Neutrophil (primary cell): ENCODE measurements around the gene FOXA1.

ENCODE experiments used
- H3K27ac ChIP-seq: fragments of 200-600 bp; sonication (generic); 2 replicates; pipeline ENCODE4 v1.5.1; 2016; ENCODE audit warnings: mild to moderate bottlenecking, moderate library complexity
- H3K27me3 ChIP-seq: fragments of 200-600 bp; sonication (generic); 2 replicates; pipeline ENCODE4 v1.6.0; 2016; ENCODE audit warnings: mild to moderate bottlenecking
- H3K36me3 ChIP-seq: fragments of 200-600 bp; sonication (generic); 2 replicates; pipeline ENCODE4 v1.5.1; 2017
- H3K4me1 ChIP-seq, 2 experiments: fragments of 200-600 bp in 1 of 2; sonication (generic) in 1 of 2; 1 replicate in 1 of 2; 2 replicates in 1 of 2; pipeline versions ENCODE4 v1.5.1 to v1.6.1; 2013 to 2016; ENCODE audit warnings: low read depth in 1 of 2, low read length in 1 of 2, mild to moderate bottlenecking in 1 of 2, moderate library complexity in 1 of 2; ENCODE audit not compliant: control insufficient read depth in 1 of 2, insufficient read depth in 1 of 2
- H3K4me3 ChIP-seq, 2 experiments: fragments of 200-600 bp in 1 of 2; sonication (generic) in 1 of 2; 1 replicate in 1 of 2; 2 replicates in 1 of 2; pipeline ENCODE4 v1.5.1; 2013 to 2016; ENCODE audit warnings: low read depth in 1 of 2, low read length in 1 of 2, mild to moderate bottlenecking in 1 of 2, moderate library complexity in 1 of 2
- H3K9me3 ChIP-seq: fragments of 200-600 bp; sonication (generic); 2 replicates; pipeline ENCODE4 v1.5.1; 2016
- CTCF ChIP-seq: fragments of 200-600 bp; sonication (generic); IDR thresholded peaks from 2 replicates; pipeline ENCODE4 v1.5.1; 2016; ENCODE audit warnings: antibody characterized with exemption

FOXA1 gene

GRCh38 chr14:37601865-37602264, 6.8 kb upstream of the FOXA1 start:
- Histone ChIP-seq H3K4me3 (no peak overlapping the region), H3K27ac (no peak overlapping the region), H3K4me1 (no peaks in the 10 kb centered on the region), H3K36me3 (no peaks in the 10 kb centered on the region), H3K9me3 (no peaks in the 10 kb centered on the region), H3K27me3 (peaks cover 87% of the 10 kb centered on the region)
- no peak for TF ChIP-seq CTCF

- Histone ChIP-seq H3K27me3 (peaks cover 95% of the 10 kb centered on the region), H3K36me3 (no peaks in the 10 kb centered on the region), H3K9me3 (no peaks in the 10 kb centered on the region), H3K4me1 (peaks cover 0 to under 1% of the 10 kb centered on the region in 2 experiments), H3K27ac (no peak overlapping the region), H3K4me3 (no peak overlapping the region)
- no peak for TF ChIP-seq CTCF
Observed at GRCh38 chr14:37600880-37601741, 6.1 kb upstream of the FOXA1 start.

- no peak overlapping the region for H3K27ac ChIP-seq
- H3K9me3 ChIP-seq = no peaks in the 10 kb centered on the region
- H3K4me3 ChIP-seq = no peak overlapping the region
- no peak for TF ChIP-seq CTCF
- H3K4me1 ChIP-seq = peaks cover 0 to 10% of the 10 kb centered on the region in 2 experiments
- H3K27me3 ChIP-seq = peaks cover 100% of the 10 kb centered on the region
- H3K36me3 ChIP-seq = no peaks in the 10 kb centered on the region
Observed at GRCh38 chr14:37599507-37600368, 4.7 kb upstream of the FOXA1 start.

GRCh38 chr14:37598747-37599506, 3.9 kb upstream of the FOXA1 start:
- no peaks in the 10 kb centered on the region for H3K9me3 ChIP-seq
- H3K4me3 ChIP-seq = no peak overlapping the region
- no peaks in the 10 kb centered on the region for H3K36me3 ChIP-seq
- H3K4me1 ChIP-seq = peaks cover 0 to 10% of the 10 kb centered on the region in 2 experiments
- H3K27ac ChIP-seq = no peak overlapping the region
- no peak for TF ChIP-seq CTCF
- H3K27me3 ChIP-seq = peaks cover 100% of the 10 kb centered on the region
